HEK293T (cell line): ENCODE results near the gene LMNB1.

Source experiments
- CTCF ChIA-PET: fragments of 350-600 bp; formaldehyde crosslinking; extraction: SDS; loops from one replicate; lab custom pipeline; 2021; ENCODE audit warnings: antibody characterized with exemption, inconsistent platforms; lab: Yijun Ruan, JAX
- POLR2A ChIA-PET: fragments of 350-600 bp; formaldehyde crosslinking; extraction: SDS; loops from one replicate; lab custom pipeline; 2020; ENCODE audit warnings: antibody characterized with exemption, inconsistent platforms; lab: Yijun Ruan, JAX
- DNase-seq: peaks from one replicate; pipeline ENCODE4 v3.0.0; 2012; ENCODE audit warnings: mixed read lengths; ENCODE audit errors: extremely low spot score
- ARNT ChIP-seq: fragments of 450-650 bp; IDR thresholded peaks from 2 replicates; pipeline ENCODE4 v1.6.1; 2017; ENCODE audit warnings: mild to moderate bottlenecking
- BHLHE40 ChIP-seq: fragments of 450-650 bp; IDR thresholded peaks from 2 replicates; pipeline ENCODE4 v1.6.1; 2016; ENCODE audit warnings: mild to moderate bottlenecking, moderate library complexity, borderline replicate concordance
- CTBP1 ChIP-seq: fragments of 450-650 bp; IDR thresholded peaks from 2 replicates; pipeline ENCODE4 v1.6.1; 2016; ENCODE audit warnings: borderline replicate concordance
- ELF4 ChIP-seq: fragments of 450-650 bp; IDR thresholded peaks from 2 replicates; pipeline ENCODE4 v1.6.1; 2017; ENCODE audit warnings: antibody characterized with exemption
- FOXA1 ChIP-seq: fragments of 450-650 bp; IDR thresholded peaks from 2 replicates; pipeline ENCODE4 v1.6.1; 2016; ENCODE audit warnings: mild to moderate bottlenecking
- FOXK2 ChIP-seq: fragments of 450-650 bp; IDR thresholded peaks from 2 replicates; pipeline ENCODE4 v1.6.1; 2016; ENCODE audit warnings: mild to moderate bottlenecking
- FOXM1 ChIP-seq: fragments of 450-650 bp; IDR thresholded peaks from 2 replicates; pipeline ENCODE4 v1.6.1; 2017; ENCODE audit warnings: mild to moderate bottlenecking, borderline replicate concordance
- HDGF ChIP-seq: fragments of 450-650 bp; IDR thresholded peaks from 2 replicates; pipeline ENCODE4 v1.6.1; 2017; ENCODE audit warnings: antibody characterized with exemption, borderline replicate concordance
- L3MBTL2 ChIP-seq: fragments of 450-650 bp; conservative IDR thresholded peaks from 2 replicates; pipeline ENCODE4 v1.6.1; 2016; ENCODE audit warnings: mild to moderate bottlenecking
- LEF1 ChIP-seq: fragments of 450-650 bp; IDR thresholded peaks from 2 replicates; pipeline ENCODE4 v1.6.1; 2017; ENCODE audit warnings: mild to moderate bottlenecking, borderline replicate concordance
- NFRKB ChIP-seq: fragments of 450-650 bp; IDR thresholded peaks from 2 replicates; pipeline ENCODE4 v1.6.1; 2016; ENCODE audit warnings: mild to moderate bottlenecking, moderate library complexity
- PKNOX1 ChIP-seq: fragments of 450-650 bp; IDR thresholded peaks from 2 replicates; pipeline ENCODE4 v1.6.1; 2016
- SP1 ChIP-seq: fragments of 450-650 bp; IDR thresholded peaks from 2 replicates; pipeline ENCODE4 v1.6.1; 2017
- SUZ12 ChIP-seq: fragments of 450-650 bp; IDR thresholded peaks from 2 replicates; pipeline ENCODE4 v1.6.1; 2016; ENCODE audit warnings: mild to moderate bottlenecking
- TARDBP ChIP-seq: fragments of 450-650 bp; IDR thresholded peaks from 2 replicates; pipeline ENCODE4 v1.6.1; 2016
- ZNF384 ChIP-seq: fragments of 450-650 bp; IDR thresholded peaks from 2 replicates; pipeline ENCODE4 v1.6.1; 2016

LMNB1 gene

GRCh38 chr5:126846744-126847455, 70.0 kb downstream of the LMNB1 start:
- TF ChIP-seq LEF1 = no peak
- no peak for TF ChIP-seq HDGF
- no peak for TF ChIP-seq L3MBTL2
- no peak for TF ChIP-seq FOXK2
- TF ChIP-seq CTBP1 = no peak
- no peak for TF ChIP-seq ARNT
- TF ChIP-seq BHLHE40 = no peak
- TF ChIP-seq FOXM1 = no peak
- no peak for TF ChIP-seq FOXA1
- TF ChIP-seq SP1 = no peak
- no peak for TF ChIP-seq NFRKB
- TF ChIP-seq PKNOX1 = no peak
- TF ChIP-seq ZNF384 = no peak
- no peak for TF ChIP-seq SUZ12
- no peak for TF ChIP-seq ELF4
- no peak for TF ChIP-seq TARDBP
- POLR2A ChIA-PET = no interaction called here
- CTCF ChIA-PET = no interaction called here
- DNase-seq = no peak

GRCh38 chr5:126847456-126847820, 70.5 kb downstream of the LMNB1 start:
- POLR2A ChIA-PET = no interaction called here
- DNase-seq = no peak
- CTCF ChIA-PET = no interaction called here
- no peak for TF ChIP-seq FOXM1
- no peak for TF ChIP-seq SP1
- TF ChIP-seq ELF4 = no peak
- TF ChIP-seq SUZ12 = no peak
- TF ChIP-seq LEF1 = no peak
- TF ChIP-seq ARNT = no peak
- no peak for TF ChIP-seq FOXA1
- no peak for TF ChIP-seq NFRKB
- no peak for TF ChIP-seq FOXK2
- TF ChIP-seq TARDBP = no peak
- no peak for TF ChIP-seq PKNOX1
- TF ChIP-seq HDGF = no peak
- TF ChIP-seq BHLHE40 = no peak
- TF ChIP-seq CTBP1 = no peak
- TF ChIP-seq ZNF384 = no peak

- POLR2A ChIA-PET = no interaction called here
- CTCF ChIA-PET = no interaction called here
- no peak for DNase-seq
- TF ChIP-seq SUZ12 (no peak), ELF4 (no peak), L3MBTL2 (no peak), ZNF384 (no peak), FOXK2 (no peak), PKNOX1 (no peak), HDGF (no peak), BHLHE40 (no peak), LEF1 (no peak), CTBP1 (no peak), TARDBP (no peak), NFRKB (no peak), ARNT (no peak), FOXM1 (no peak), FOXA1 (no peak), SP1 (no peak)
Observed at GRCh38 chr5:126847826-126848251, 70.9 kb downstream of the LMNB1 start.

GRCh38 chr5:126848253-126848652, 71.3 kb downstream of the LMNB1 start:
- DNase-seq = no peak
- ChIA-PET CTCF (no interaction called here), POLR2A (no interaction called here)
- TF ChIP-seq L3MBTL2 (no peak), FOXK2 (no peak), NFRKB (no peak), PKNOX1 (no peak)

- ChIA-PET CTCF (no interaction called here), POLR2A (no interaction called here)
- DNase-seq = no peak
- TF ChIP-seq CTBP1 (no peak), HDGF (no peak), NFRKB (no peak), SUZ12 (no peak), FOXA1 (no peak), BHLHE40 (no peak)
Observed at GRCh38 chr5:126849101-126849678, 72.3 kb downstream of the LMNB1 start.

GRCh38 chr5:126851501-126852011, 74.6 kb downstream of the LMNB1 start:
- POLR2A ChIA-PET = no interaction called here
- no peak for TF ChIP-seq BHLHE40
- TF ChIP-seq ARNT = no peak
- TF ChIP-seq SUZ12 = no peak
- TF ChIP-seq ELF4 = no peak
- TF ChIP-seq FOXM1 = no peak
- TF ChIP-seq FOXK2 = no peak
- no peak for TF ChIP-seq LEF1
- TF ChIP-seq CTBP1 = no peak
- CTCF ChIA-PET = no interaction called here
- no peak for DNase-seq
